Ishikawa (cell line): Measurements from ENCODE around the gene UACA.

Experiments used
- CEBPB ChIP-seq: IDR thresholded peaks from 2 replicates; pipeline ENCODE4 v1.6.1; 2012
- CREB1 ChIP-seq: IDR thresholded peaks from 2 replicates; pipeline ENCODE4 v1.6.1; 2012; ENCODE audit warnings: low read depth
- EGR1 ChIP-seq: IDR thresholded peaks from 2 replicates; pipeline ENCODE4 v1.6.1; 2012
- EP300 ChIP-seq: IDR thresholded peaks from 2 replicates; pipeline ENCODE4 v1.6.1; 2012; ENCODE audit warnings: borderline replicate concordance
- FOXM1 ChIP-seq: IDR thresholded peaks from 2 replicates; pipeline ENCODE4 v1.6.1; 2012; ENCODE audit warnings: low read depth, borderline replicate concordance
- MAX ChIP-seq: IDR thresholded peaks from 2 replicates; pipeline ENCODE4 v1.6.1; 2012
- NFIC ChIP-seq: IDR thresholded peaks from 2 replicates; pipeline ENCODE4 v1.6.1; 2012
- RAD21 ChIP-seq: IDR thresholded peaks from 2 replicates; pipeline ENCODE4 v1.6.1; 2012; ENCODE audit warnings: low read depth
- REST ChIP-seq: IDR thresholded peaks from 2 replicates; pipeline ENCODE4 v1.6.1; 2012; ENCODE audit warnings: low read depth, mild to moderate bottlenecking
- TAF1 ChIP-seq: IDR thresholded peaks from 2 replicates; pipeline ENCODE4 v1.6.1; 2012; ENCODE audit warnings: low read depth, mild to moderate bottlenecking
- TCF12 ChIP-seq: IDR thresholded peaks from 2 replicates; pipeline ENCODE4 v1.6.1; 2012; ENCODE audit warnings: low read depth
- TEAD4 ChIP-seq: IDR thresholded peaks from 2 replicates; pipeline ENCODE4 v1.6.1; 2012
- USF1 ChIP-seq: IDR thresholded peaks from 2 replicates; pipeline ENCODE4 v1.6.1; 2012
- YY1 ChIP-seq: IDR thresholded peaks from 2 replicates; pipeline ENCODE4 v1.6.1; 2012; ENCODE audit warnings: low read depth
- ZBTB7A ChIP-seq: IDR thresholded peaks from 2 replicates; pipeline ENCODE4 v1.6.1; 2012; ENCODE audit warnings: low read depth

The UACA gene

GRCh38 chr15:70752193-70752635 is 11.1 kb downstream of the UACA start:
- TF ChIP-seq EP300 (no peak), USF1 (no peak), NFIC (no peak), RAD21 (no peak), FOXM1 (no peak), TEAD4 (no peak), TAF1 (no peak), CREB1 (no peak), EGR1 (no peak), CEBPB (no peak), REST (no peak), TCF12 (no peak), MAX (no peak)

- TF ChIP-seq NFIC: no peak
- no peak for TF ChIP-seq FOXM1
- no peak for TF ChIP-seq REST
- TF ChIP-seq MAX: no peak
- no peak for TF ChIP-seq ZBTB7A
- no peak for TF ChIP-seq USF1
- no peak for TF ChIP-seq TAF1
- TF ChIP-seq TEAD4: no peak
- TF ChIP-seq EP300: no peak
- TF ChIP-seq CREB1: no peak
- TF ChIP-seq YY1: no peak
- TF ChIP-seq RAD21: no peak
- no peak for TF ChIP-seq EGR1
- TF ChIP-seq CEBPB: no peak
- no peak for TF ChIP-seq TCF12
These were observed 13.0 kb downstream of the UACA start for GRCh38 chr15:70750203-70750869.

GRCh38 chr15:70748281-70748747 is 15.0 kb downstream of the UACA start:
- TF ChIP-seq FOXM1 (no peak), USF1 (no peak), TCF12 (no peak), YY1 (no peak)

GRCh38 chr15:70742928-70743327 is 20.4 kb downstream of the UACA start:
- TF ChIP-seq FOXM1: no peak
- TF ChIP-seq NFIC: no peak
- no peak for TF ChIP-seq CREB1
- no peak for TF ChIP-seq CEBPB
- no peak for TF ChIP-seq TAF1
- TF ChIP-seq ZBTB7A: no peak
- no peak for TF ChIP-seq USF1
- TF ChIP-seq EGR1: no peak
- no peak for TF ChIP-seq REST
- no peak for TF ChIP-seq RAD21
- no peak for TF ChIP-seq TEAD4
- TF ChIP-seq YY1: no peak
- TF ChIP-seq MAX: no peak
- no peak for TF ChIP-seq TCF12
